Adrenal gland (tissue), 5 donors: Measurements from ENCODE around the gene CRADD.

Experiments
- POLR2A ChIP-seq, 2 donors: fragments of 450-650 bp; IDR thresholded peaks; one replicate each; pipeline ENCODE4 v1.6.1; 2017; ENCODE audit warnings: antibody characterized with exemption in 2 of 2, mild to moderate bottlenecking in 2 of 2, moderate library complexity in 1 of 2
- TF ChIP-seq, protein P1 (sequence below), 6 experiments: fragments of 450-650 bp in 4 of 6; fragments of 200-600 bp in 2 of 6; sonication (generic) in 1 of 6; IDR thresholded peaks; 1 replicate in 5 of 6; 2 replicates in 1 of 6; pipeline versions ENCODE4 v1.5.1 to v1.8.0; 2016 to 2021; ENCODE audit warnings: antibody characterized with exemption in 6 of 6, mild to moderate bottlenecking in 2 of 6, moderate library complexity in 1 of 6
- donor health status: DM: no; HTN: no; CAD: no.

DNA sequence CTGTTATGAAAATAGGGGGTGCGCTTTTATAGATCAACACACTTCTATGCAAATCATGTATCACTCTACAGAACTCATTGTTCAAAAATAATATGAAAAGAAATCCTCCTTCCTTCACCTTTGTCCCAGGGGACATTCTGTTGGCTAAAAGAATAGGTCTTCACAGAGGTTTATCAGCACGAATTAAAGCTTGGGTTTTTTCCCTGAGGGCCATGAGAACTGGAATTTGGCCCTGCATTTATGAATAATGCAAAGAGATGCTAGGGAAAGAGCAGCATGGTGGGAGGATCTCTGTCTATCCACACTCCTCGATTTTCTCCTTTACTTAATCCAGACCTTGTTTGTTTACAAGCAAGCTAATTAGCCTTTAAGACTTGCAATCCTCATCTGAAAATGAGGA is 16.2 kb upstream of the CRADD start:
- no peak for TF ChIP-seq POLR2A (IDR thresholded peaks at IDR 0.05)
- TF ChIP-seq, protein P1, sequence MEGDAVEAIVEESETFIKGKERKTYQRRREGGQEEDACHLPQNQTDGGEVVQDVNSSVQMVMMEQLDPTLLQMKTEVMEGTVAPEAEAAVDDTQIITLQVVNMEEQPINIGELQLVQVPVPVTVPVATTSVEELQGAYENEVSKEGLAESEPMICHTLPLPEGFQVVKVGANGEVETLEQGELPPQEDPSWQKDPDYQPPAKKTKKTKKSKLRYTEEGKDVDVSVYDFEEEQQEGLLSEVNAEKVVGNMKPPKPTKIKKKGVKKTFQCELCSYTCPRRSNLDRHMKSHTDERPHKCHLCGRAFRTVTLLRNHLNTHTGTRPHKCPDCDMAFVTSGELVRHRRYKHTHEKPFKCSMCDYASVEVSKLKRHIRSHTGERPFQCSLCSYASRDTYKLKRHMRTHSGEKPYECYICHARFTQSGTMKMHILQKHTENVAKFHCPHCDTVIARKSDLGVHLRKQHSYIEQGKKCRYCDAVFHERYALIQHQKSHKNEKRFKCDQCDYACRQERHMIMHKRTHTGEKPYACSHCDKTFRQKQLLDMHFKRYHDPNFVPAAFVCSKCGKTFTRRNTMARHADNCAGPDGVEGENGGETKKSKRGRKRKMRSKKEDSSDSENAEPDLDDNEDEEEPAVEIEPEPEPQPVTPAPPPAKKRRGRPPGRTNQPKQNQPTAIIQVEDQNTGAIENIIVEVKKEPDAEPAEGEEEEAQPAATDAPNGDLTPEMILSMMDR (IDR thresholded peaks at IDR 0.05), result no peak
